ENCODE results near the gene ZC3H12C.

DNA sequence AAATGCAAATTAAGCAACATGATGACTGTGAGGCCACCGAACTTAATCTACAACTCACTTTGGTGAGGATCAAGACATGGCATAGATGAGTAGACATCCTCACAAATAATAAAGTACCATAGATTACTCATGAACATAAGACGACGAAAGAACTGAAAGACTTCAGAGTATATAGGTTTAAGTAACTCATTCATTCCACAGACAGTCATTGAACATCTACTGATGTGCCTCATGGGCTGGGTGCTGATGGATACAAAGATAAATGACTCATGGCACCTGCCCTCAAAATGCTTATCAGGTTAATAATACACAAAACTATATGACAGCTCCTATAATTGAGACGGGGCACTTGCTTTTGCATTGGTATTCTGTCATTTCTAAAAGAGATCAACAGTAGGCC lies 63.3 kb downstream of the ZC3H12C start:
- TF ChIP-seq POLR2A (IDR thresholded peaks at IDR 0.05) = no peak
- TF ChIP-seq, protein P1, sequence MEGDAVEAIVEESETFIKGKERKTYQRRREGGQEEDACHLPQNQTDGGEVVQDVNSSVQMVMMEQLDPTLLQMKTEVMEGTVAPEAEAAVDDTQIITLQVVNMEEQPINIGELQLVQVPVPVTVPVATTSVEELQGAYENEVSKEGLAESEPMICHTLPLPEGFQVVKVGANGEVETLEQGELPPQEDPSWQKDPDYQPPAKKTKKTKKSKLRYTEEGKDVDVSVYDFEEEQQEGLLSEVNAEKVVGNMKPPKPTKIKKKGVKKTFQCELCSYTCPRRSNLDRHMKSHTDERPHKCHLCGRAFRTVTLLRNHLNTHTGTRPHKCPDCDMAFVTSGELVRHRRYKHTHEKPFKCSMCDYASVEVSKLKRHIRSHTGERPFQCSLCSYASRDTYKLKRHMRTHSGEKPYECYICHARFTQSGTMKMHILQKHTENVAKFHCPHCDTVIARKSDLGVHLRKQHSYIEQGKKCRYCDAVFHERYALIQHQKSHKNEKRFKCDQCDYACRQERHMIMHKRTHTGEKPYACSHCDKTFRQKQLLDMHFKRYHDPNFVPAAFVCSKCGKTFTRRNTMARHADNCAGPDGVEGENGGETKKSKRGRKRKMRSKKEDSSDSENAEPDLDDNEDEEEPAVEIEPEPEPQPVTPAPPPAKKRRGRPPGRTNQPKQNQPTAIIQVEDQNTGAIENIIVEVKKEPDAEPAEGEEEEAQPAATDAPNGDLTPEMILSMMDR (IDR thresholded peaks at IDR 0.05) = no peak
